Neural cell (in vitro differentiated cells): ENCODE measurements around the gene CAPN5. TPM values are rescaled to one million over a fixed set of nuclear protein-coding genes. Genes with fewer than 3 reads are reported as not detected.
"Not testable (repeated sequence)": the region's sequence is repeated elsewhere in the genome, so short reads cannot be mapped to it uniquely, and the experiment has no call there.

Experiments used
- H2AFZ ChIP-seq: fragments of 200-600, 300-800 bp; sonication (generic), shearing (Covaris generic); 2 replicates; pipeline ENCODE4 v1.6.0; 2014; ENCODE audit warnings: low read depth, mild to moderate bottlenecking, antibody characterized with exemption, low read length, moderate library complexity
- H3F3A ChIP-seq: fragments of 200-600 bp; shearing (Covaris generic); 2 replicates; pipeline ENCODE4 v1.6.1; 2016; ENCODE audit warnings: mild to moderate bottlenecking, moderate library complexity, mixed read lengths, antibody characterized with exemption, low read length; ENCODE audit not compliant: insufficient read depth, poor library complexity, severe bottlenecking
- H3K27ac ChIP-seq: fragments of 200-600, 300-800 bp; sonication (generic), shearing (Covaris generic); 2 replicates; pipeline ENCODE4 v1.5.1; 2014; ENCODE audit warnings: mild to moderate bottlenecking, low read length, moderate library complexity
- H3K27me3 ChIP-seq: fragments of 300-800, 200-600 bp; sonication (generic), shearing (Covaris generic); 2 replicates; pipeline ENCODE4 v1.6.0; 2014; ENCODE audit warnings: mild to moderate bottlenecking, low read depth, low read length, moderate library complexity; ENCODE audit not compliant: insufficient read depth
- H3K36me3 ChIP-seq: fragments of 300-800, 200-600 bp; sonication (generic), shearing (Covaris generic); 2 replicates; pipeline ENCODE4 v1.5.1; 2014; ENCODE audit warnings: mild to moderate bottlenecking, antibody characterized with exemption, low read length, moderate library complexity; ENCODE audit not compliant: insufficient read depth
- H3K4me2 ChIP-seq: fragments of 300-800, 200-600 bp; sonication (generic), shearing (Covaris generic); 2 replicates; pipeline ENCODE4 v1.6.0; 2014; ENCODE audit warnings: mild to moderate bottlenecking, low read length
- H3K4me3 ChIP-seq: fragments of 300-800, 200-600 bp; sonication (generic), shearing (Covaris generic); 2 replicates; pipeline ENCODE4 v1.5.1; 2014; ENCODE audit warnings: mild to moderate bottlenecking, low read length, moderate library complexity
- H3K79me2 ChIP-seq: fragments of 200-600 bp; shearing (Covaris generic); replicated peaks from 2 replicates; pipeline ENCODE4 v1.6.0; 2014; ENCODE audit warnings: mild to moderate bottlenecking, low read length, moderate library complexity; ENCODE audit not compliant: insufficient read depth
- H3K9ac ChIP-seq: fragments of 300-800, 200-600 bp; sonication (generic), shearing (Covaris generic); 2 replicates; pipeline ENCODE4 v1.6.1; 2016; ENCODE audit warnings: mild to moderate bottlenecking, low read length, mixed read lengths
- H3K9me2 ChIP-seq: fragments of 200-600 bp; shearing (Covaris generic); 2 replicates; pipeline ENCODE4 v1.6.1; 2016; ENCODE audit warnings: mild to moderate bottlenecking, low read length, mixed read lengths; ENCODE audit not compliant: insufficient read depth
- H3K9me3 ChIP-seq: fragments of 200-600, 300-800 bp; sonication (generic), shearing (Covaris generic); 2 replicates; pipeline ENCODE4 v1.6.1; 2016; ENCODE audit warnings: mild to moderate bottlenecking, mixed run types, low read length, moderate library complexity, mixed read lengths
- H4K20me1 ChIP-seq: fragments of 200-600 bp; shearing (Covaris generic); 2 replicates; pipeline ENCODE4 v1.6.1; 2016; ENCODE audit warnings: mild to moderate bottlenecking, mixed run types; ENCODE audit not compliant: insufficient read depth
- EZH2 ChIP-seq: fragments of 200-600, 300-800 bp; shearing (Covaris generic), sonication (generic); IDR thresholded peaks from 2 replicates; pipeline ENCODE4 v1.6.1; 2014; ENCODE audit warnings: antibody characterized with exemption, low read length, borderline replicate concordance, mild to moderate bottlenecking; ENCODE audit not compliant: insufficient read depth, poor library complexity, severe bottlenecking
- POLR2AphosphoS5 ChIP-seq: IDR thresholded peaks from 2 replicates; pipeline ENCODE4 v1.6.1; 2012
- REST ChIP-seq: IDR thresholded peaks from 2 replicates; pipeline ENCODE4 v1.6.1; 2012; ENCODE audit warnings: borderline replicate concordance
- polyA plus RNA-seq: library from polyadenylated mRNA; depleted of rRNA; stranded (reverse); fragments of >200 nt; gene quantifications from 2 replicates; pipeline ENCODE4 v1.2.3, GENCODE V29; 2014

The CAPN5 gene
- polyA plus RNA-seq, 1 donor from 2014 or later, result 20.5 TPM

- H3K27ac ChIP-seq, result no peak overlapping the region
- TF ChIP-seq POLR2AphosphoS5 (no peak), EZH2 (no peak), REST (no peak)
- H3K4me2 ChIP-seq, result no peak overlapping the region
- H2AFZ ChIP-seq, result no peak overlapping the region
- no peaks in the 10 kb centered on the region for H3K9me2 ChIP-seq
- no peaks in the 10 kb centered on the region for H3K27me3 ChIP-seq
- no peaks in the 10 kb centered on the region for H4K20me1 ChIP-seq
- H3K79me2 ChIP-seq, result no peaks in the 10 kb centered on the region
- no peaks in the 10 kb centered on the region for H3K36me3 ChIP-seq
- H3K4me3 ChIP-seq, result no peak overlapping the region
- H3F3A ChIP-seq, result no peaks in the 10 kb centered on the region
- H3K9me3 ChIP-seq, result no peaks in the 10 kb centered on the region
- no peak overlapping the region for H3K9ac ChIP-seq
These were observed 29.1 kb downstream of the CAPN5 start for GRCh38 chr11:77095551-77096490.

- no peak overlapping the region for H3K4me2 ChIP-seq
- H2AFZ ChIP-seq, result no peak overlapping the region
- no peaks in the 10 kb centered on the region for H4K20me1 ChIP-seq
- H3F3A ChIP-seq, result no peaks in the 10 kb centered on the region
- H3K36me3 ChIP-seq, result no peaks in the 10 kb centered on the region
- no peaks in the 10 kb centered on the region for H3K27me3 ChIP-seq
- no peaks in the 10 kb centered on the region for H3K79me2 ChIP-seq
- no peak overlapping the region for H3K27ac ChIP-seq
- H3K9ac ChIP-seq, result no peak overlapping the region
- no peaks in the 10 kb centered on the region for H3K9me2 ChIP-seq
- no peak overlapping the region for H3K4me3 ChIP-seq
- H3K9me3 ChIP-seq, result no peaks in the 10 kb centered on the region
- TF ChIP-seq EZH2, result no peak
These were observed 29.8 kb downstream of the CAPN5 start for GRCh38 chr11:77096591-77097019.

GRCh38 chr11:77097180-77097579 is 30.4 kb downstream of the CAPN5 start:
- H3K79me2 ChIP-seq, H3F3A ChIP-seq, H3K9me3 ChIP-seq, H3K36me3 ChIP-seq, H3K9ac ChIP-seq, H2AFZ ChIP-seq, H3K27me3 ChIP-seq, H3K9me2 ChIP-seq, H3K4me3 ChIP-seq, H3K4me2 ChIP-seq, H4K20me1 ChIP-seq, H3K27ac ChIP-seq: not testable (repeated sequence)
